Adrenal gland (tissue), 12 donors: ENCODE data around the gene HS2ST1. TPM values are rescaled to one million over a fixed set of nuclear protein-coding genes. Genes with fewer than 3 reads are reported as not detected.

ENCODE experiments used
- DNase-seq, 7 donors: peaks; one replicate each; pipeline ENCODE4 v3.0.0-alpha.2; 2019 to 2020
- H3K27ac ChIP-seq, 5 donors: fragments of 200-600 bp; sonication (generic) in 4 of 5; 1 replicate in 3 of 5; 2 replicates in 2 of 5; pipeline versions ENCODE4 v1.5.1 to v1.8.0; 2016 to 2020; ENCODE audit warnings: mild to moderate bottlenecking in 1 of 5
- H3K27me3 ChIP-seq: fragments of 200-600 bp; 2 replicates; pipeline ENCODE4 v1.8.0; 2021
- H3K36me3 ChIP-seq, 2 donors: fragments of 200-600 bp; replicated peaks in 1 of 2; 1 replicate in 1 of 2; 2 replicates in 1 of 2; pipeline versions ENCODE4 v1.5.1 to v1.8.0; 2018 to 2022
- H3K4me1 ChIP-seq, 2 donors: fragments of 200-600 bp; replicated peaks in 1 of 2; 1 replicate in 1 of 2; 2 replicates in 1 of 2; pipeline versions ENCODE4 v1.5.1 to v1.8.0; 2018 to 2021
- H3K4me3 ChIP-seq, 4 donors: fragments of 200-600 bp; sonication (generic) in 3 of 4; one replicate each; pipeline ENCODE4 v1.5.1; 2016 to 2018
- H3K9me3 ChIP-seq, 3 donors: fragments of 200-600 bp; sonication (generic) in 1 of 3; replicated peaks in 1 of 3; 1 replicate in 2 of 3; 2 replicates in 1 of 3; pipeline versions ENCODE4 v1.5.1 to v1.8.0; 2016 to 2021
- POLR2A ChIP-seq, 2 donors: fragments of 450-650 bp; IDR thresholded peaks; one replicate each; pipeline ENCODE4 v1.6.1; 2017; ENCODE audit warnings: antibody characterized with exemption in 2 of 2, mild to moderate bottlenecking in 2 of 2, moderate library complexity in 1 of 2
- WGBS, 4 donors: extraction: QIAGEN DNeasy Blood & Tissue Kit in 2 of 4; methylation state at CpG; one replicate each; pipeline versions ENCODE4 v1.1.5 to v1.1.7; 2013 to 2017; 5-methylcytosine and 5-hydroxymethylcytosine counted together
- intact Hi-C, 2 donors: fragments of 100-400 bp; cut with DNase I; formaldehyde crosslinking; loops; one replicate each; pipeline versions ENCODE4 v1.14.1 to v1.15.0; 2022 to 2023
- polyA plus RNA-seq, 3 donors: library from polyadenylated mRNA; stranded (reverse); fragments of 200-250 nt in 2 of 3; fragments of 350-450 nt in 1 of 3; fragmentation: Illumina TruSeq in 1 of 3; extraction: RNeasy Lipid Tissue Mini Kit (QIAGEN cat#74804) in 1 of 3; gene quantifications; one replicate each; pipeline ENCODE4 v1.2.3, GENCODE V29; 2013 to 2014
- total RNA-seq, 9 donors: library from RNA; depleted of rRNA in 4 of 9; stranded (reverse); fragments of >200 nt in 4 of 9; fragments of 120-200 nt in 1 of 9; fragmentation: NEBNext Ultra II Directional in 1 of 9; extraction: Animal tissue kit (Norgen Biotek cat#: 25700) in 1 of 9; gene quantifications; one replicate each; pipeline versions ENCODE4 v1.1.0 to v1.2.4, GENCODE V29; 2013 to 2023
- TF ChIP-seq, protein P1 (sequence below), 6 experiments: fragments of 450-650 bp in 4 of 6; fragments of 200-600 bp in 2 of 6; sonication (generic) in 1 of 6; IDR thresholded peaks; 1 replicate in 5 of 6; 2 replicates in 1 of 6; pipeline versions ENCODE4 v1.5.1 to v1.8.0; 2016 to 2021; ENCODE audit warnings: antibody characterized with exemption in 6 of 6, mild to moderate bottlenecking in 2 of 6, moderate library complexity in 1 of 6
- donor health status: healthy with polysubstance abuse.
- donor health status: Bipolar disorder and iron deficiency.
- donor health status: DM: yes; HTN: yes; CAD: no.
- donor health status: DM: no; HTN: no; CAD: no.
- donor health status: DM: no; HTN: no; CAD: no.
- donor health status: DM: yes; HTN: yes; CAD: no.

HS2ST1 gene
- total and polyA plus RNA-seq, 12 donors: 11.2 to 131 (median 46.5) TPM

DNA sequence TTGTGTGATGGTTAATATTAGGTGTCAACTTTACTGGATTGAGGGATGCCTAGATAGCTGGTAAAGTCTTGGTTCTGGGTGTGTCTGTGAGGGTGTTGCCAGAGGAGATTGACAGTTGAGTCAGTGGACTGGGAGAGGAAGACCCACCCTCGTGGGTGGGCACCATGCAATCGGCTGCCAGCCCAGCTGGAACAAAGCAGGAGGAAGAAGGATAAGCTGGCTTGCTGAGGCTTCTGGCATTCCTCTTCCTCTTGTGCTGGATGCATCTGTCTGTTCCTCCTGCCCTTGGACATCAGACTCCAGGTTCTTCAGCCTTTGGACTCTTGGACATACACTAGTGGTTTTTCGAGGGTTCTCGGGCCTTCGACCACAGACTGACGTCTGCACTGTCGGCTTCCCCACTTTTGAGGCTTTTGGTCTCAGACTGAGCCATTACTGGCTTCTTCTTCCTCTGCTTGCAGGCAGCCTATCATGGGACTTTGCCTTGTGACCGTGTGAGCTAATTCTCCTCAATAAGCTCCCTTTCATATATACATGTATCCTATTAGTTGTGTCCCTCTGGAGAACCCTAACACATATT, 230.0 kb downstream of the HS2ST1 start:
- Histone ChIP-seq H3K4me3 (no peak overlapping the region), H3K27me3 (no peaks in the 10 kb centered on the region), H3K4me1 (no peaks in the 10 kb centered on the region), H3K9me3 (no peaks in the 10 kb centered on the region), H3K27ac (no peak overlapping the region), H3K36me3 (no peaks in the 10 kb centered on the region)
- intact Hi-C loops: loop anchor here in 1 of 2 donors (10.0 kb wide), 1 partner anchor 800 kb away; no protein-coding TSS in a partner anchor
- DNase-seq: no peak
- TF ChIP-seq, protein P1, sequence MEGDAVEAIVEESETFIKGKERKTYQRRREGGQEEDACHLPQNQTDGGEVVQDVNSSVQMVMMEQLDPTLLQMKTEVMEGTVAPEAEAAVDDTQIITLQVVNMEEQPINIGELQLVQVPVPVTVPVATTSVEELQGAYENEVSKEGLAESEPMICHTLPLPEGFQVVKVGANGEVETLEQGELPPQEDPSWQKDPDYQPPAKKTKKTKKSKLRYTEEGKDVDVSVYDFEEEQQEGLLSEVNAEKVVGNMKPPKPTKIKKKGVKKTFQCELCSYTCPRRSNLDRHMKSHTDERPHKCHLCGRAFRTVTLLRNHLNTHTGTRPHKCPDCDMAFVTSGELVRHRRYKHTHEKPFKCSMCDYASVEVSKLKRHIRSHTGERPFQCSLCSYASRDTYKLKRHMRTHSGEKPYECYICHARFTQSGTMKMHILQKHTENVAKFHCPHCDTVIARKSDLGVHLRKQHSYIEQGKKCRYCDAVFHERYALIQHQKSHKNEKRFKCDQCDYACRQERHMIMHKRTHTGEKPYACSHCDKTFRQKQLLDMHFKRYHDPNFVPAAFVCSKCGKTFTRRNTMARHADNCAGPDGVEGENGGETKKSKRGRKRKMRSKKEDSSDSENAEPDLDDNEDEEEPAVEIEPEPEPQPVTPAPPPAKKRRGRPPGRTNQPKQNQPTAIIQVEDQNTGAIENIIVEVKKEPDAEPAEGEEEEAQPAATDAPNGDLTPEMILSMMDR (IDR thresholded peaks at IDR 0.05): no peak
- TF ChIP-seq POLR2A (IDR thresholded peaks at IDR 0.05): no peak
- WGBS, 4 donors: 62 to 73% (median 65%) methylated on average over 8 of the region's 8 CpGs

DNA sequence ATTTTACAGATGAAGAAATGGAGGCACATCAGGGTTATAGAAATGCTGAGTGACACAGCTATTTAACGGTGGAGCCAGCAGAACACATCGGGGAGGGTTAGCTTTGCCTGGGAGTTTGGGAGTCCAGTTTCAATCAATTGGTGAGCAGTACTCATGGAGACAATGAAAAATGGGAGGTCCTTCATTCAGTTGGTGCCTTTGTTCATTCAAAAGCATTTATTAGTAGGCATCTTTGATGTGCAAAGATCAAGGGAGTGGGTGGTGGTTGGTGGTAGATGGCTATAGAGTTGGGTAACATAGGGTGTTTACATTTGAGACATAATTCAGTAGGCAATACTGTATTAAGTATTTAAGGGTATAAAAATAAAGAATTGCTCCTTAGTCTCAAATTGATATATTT, 230.5 kb downstream of the HS2ST1 start:
- no peak for DNase-seq
- no peak overlapping the region for H3K4me3 ChIP-seq
- H3K9me3 ChIP-seq: no peaks in the 10 kb centered on the region
- H3K27ac ChIP-seq: no peak overlapping the region
- no peaks in the 10 kb centered on the region for H3K27me3 ChIP-seq
- peaks cover 0 to 3% of the 10 kb centered on the region in 2 donors for H3K4me1 ChIP-seq
- no peaks in the 10 kb centered on the region for H3K36me3 ChIP-seq
- WGBS, 4 donors: 92 to 97% (median 95%) methylated on average over 2 of the region's 2 CpGs
- intact Hi-C loops: loop anchor here in 1 of 2 donors (10.0 kb wide), 1 partner anchor 800 kb away; no protein-coding TSS in a partner anchor
- TF ChIP-seq, protein P1 (IDR thresholded peaks at IDR 0.05): no peak

DNA sequence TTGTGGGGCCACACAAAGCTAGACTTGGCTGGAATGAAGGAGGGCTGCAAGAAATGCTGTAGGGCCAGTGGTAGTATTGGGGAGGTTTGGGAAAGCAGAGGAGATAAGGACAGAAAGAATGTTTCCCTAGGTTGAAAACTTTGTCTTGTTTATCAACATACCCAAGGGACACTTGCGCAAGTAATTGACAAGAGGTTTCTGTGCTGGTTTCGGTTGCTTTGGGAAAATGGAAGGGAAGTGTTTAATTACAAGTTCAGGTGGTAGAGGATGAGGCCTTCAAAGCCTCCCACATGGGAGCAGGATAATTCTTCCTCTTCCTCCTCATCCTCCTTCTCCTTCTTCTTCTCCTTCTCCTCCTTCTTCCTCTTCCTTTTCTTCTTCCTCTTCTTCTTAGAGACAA, 232.1 kb downstream of the HS2ST1 start:
- intact Hi-C loops: loop anchor here in 1 of 2 donors (10.0 kb wide), 1 partner anchor 798 kb away; no protein-coding TSS in a partner anchor

DNA sequence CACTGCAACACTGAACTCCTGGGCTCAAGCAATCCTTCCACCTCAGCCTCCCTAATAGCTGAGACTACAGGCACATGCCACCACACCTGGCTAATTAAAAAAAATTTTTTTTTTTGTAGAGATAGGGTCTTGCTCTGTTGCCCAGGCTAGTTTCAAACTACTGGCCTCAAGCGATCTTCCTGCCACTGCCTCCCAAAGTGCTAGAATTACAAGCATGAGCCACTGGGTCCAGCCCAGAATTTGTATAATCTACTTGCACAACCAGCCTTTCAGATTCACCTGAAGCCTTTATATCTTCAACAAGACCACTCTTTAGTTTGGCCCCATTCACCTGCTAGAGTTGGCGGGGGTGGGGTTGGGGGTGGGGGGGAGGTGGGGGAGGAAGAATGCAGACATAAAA, 232.6 kb downstream of the HS2ST1 start:
- WGBS, 4 donors: 0 to 50% (median 49%) methylated on average over 1 to 2 of the region's 2 CpGs
- no peaks in the 10 kb centered on the region for H3K36me3 ChIP-seq
- H3K4me1 ChIP-seq: peaks cover 0 to 9% of the 10 kb centered on the region in 2 donors
- no peak overlapping the region for H3K27ac ChIP-seq
- intact Hi-C loops: loop anchor here in 1 of 2 donors (10.0 kb wide), 1 partner anchor 798 kb away; no protein-coding TSS in a partner anchor
- no peaks in the 10 kb centered on the region for H3K27me3 ChIP-seq
- H3K4me3 ChIP-seq: no peak overlapping the region
- no peak for DNase-seq
- TF ChIP-seq, protein P1 (IDR thresholded peaks at IDR 0.05): no peak
- TF ChIP-seq POLR2A (IDR thresholded peaks at IDR 0.05): no peak
- no peaks in the 10 kb centered on the region for H3K9me3 ChIP-seq

More for the DNA sequence above, 232.1 kb downstream of the HS2ST1 start:
- WGBS, 4 donors: 69 to 87% (median 77%) methylated on average over 2 of the region's 2 CpGs
- H3K4me1 ChIP-seq: peaks cover 0 to 8% of the 10 kb centered on the region in 2 donors
- no peaks in the 10 kb centered on the region for H3K36me3 ChIP-seq
- H3K4me3 ChIP-seq: no peak overlapping the region
- no peaks in the 10 kb centered on the region for H3K9me3 ChIP-seq
- no peak overlapping the region for H3K27ac ChIP-seq
- TF ChIP-seq, protein P1 (IDR thresholded peaks at IDR 0.05): no peak
- TF ChIP-seq POLR2A (IDR thresholded peaks at IDR 0.05): no peak
- DNase-seq: no peak
- no peaks in the 10 kb centered on the region for H3K27me3 ChIP-seq
